SU-DHL-6 (cell line): ENCODE results near the gene CDK5RAP2.

Experiments used
- H2AFZ ChIP-seq: fragments of 200-600 bp; sonication (generic); 2 replicates; pipeline ENCODE4 v1.6.1; 2014; ENCODE audit warnings: low read depth, mild to moderate bottlenecking, moderate library complexity, mixed read lengths, antibody characterized with exemption, low read length; ENCODE audit not compliant: severe bottlenecking
- H3F3A ChIP-seq: fragments of 200-600 bp; shearing (Covaris generic); 2 replicates; pipeline ENCODE4 v1.6.0; 2016; ENCODE audit warnings: antibody characterized with exemption, mild to moderate bottlenecking; ENCODE audit not compliant: insufficient read depth
- H3K27ac ChIP-seq: fragments of 200-600 bp; sonication (generic); 2 replicates; pipeline ENCODE4 v1.5.1; 2016; ENCODE audit warnings: low read depth, mild to moderate bottlenecking, low read length, moderate library complexity, mixed read lengths
- H3K27me3 ChIP-seq: fragments of 200-600 bp; sonication (generic), shearing (Covaris generic); 2 replicates; pipeline ENCODE4 v1.6.0; 2014; ENCODE audit warnings: mild to moderate bottlenecking, low read length
- H3K36me3 ChIP-seq: fragments of 200-600 bp; sonication (generic); 2 replicates; pipeline ENCODE4 v1.6.1; 2014; ENCODE audit warnings: mild to moderate bottlenecking, low read length, mixed read lengths
- H3K4me2 ChIP-seq: fragments of 300-600, 200-600 bp; shearing (Covaris generic), sonication (generic); 2 replicates; pipeline ENCODE4 v1.6.0; 2014; ENCODE audit warnings: low read length, low read depth, mild to moderate bottlenecking; ENCODE audit not compliant: poor library complexity, severe bottlenecking
- H3K4me3 ChIP-seq: fragments of 200-600 bp; sonication (generic); 2 replicates; pipeline ENCODE4 v1.5.1; 2014; ENCODE audit warnings: antibody characterized with exemption, low read length, mild to moderate bottlenecking, mixed read lengths; ENCODE audit not compliant: insufficient read depth, poor library complexity, severe bottlenecking
- H3K79me2 ChIP-seq: fragments of 200-600 bp; sonication (generic); 2 replicates; pipeline ENCODE4 v1.6.1; 2014; ENCODE audit warnings: mild to moderate bottlenecking, low read length, moderate library complexity; ENCODE audit not compliant: insufficient read depth
- H3K9ac ChIP-seq: fragments of 200-600 bp; sonication (generic); 2 replicates; pipeline ENCODE4 v1.7.0; 2014; ENCODE audit warnings: mild to moderate bottlenecking, low read length
- H3K9me2 ChIP-seq: fragments of 200-600 bp; sonication (generic); replicated peaks from 2 replicates; pipeline ENCODE4 v1.6.1; 2014; ENCODE audit warnings: low read length; ENCODE audit not compliant: insufficient read depth
- H3K9me3 ChIP-seq: fragments of 200-600 bp; sonication (generic); 2 replicates; pipeline ENCODE4 v1.6.1; 2014; ENCODE audit warnings: low read length, mixed read lengths; ENCODE audit not compliant: insufficient read depth
- H4K20me1 ChIP-seq: fragments of 200-600 bp; sonication (generic); 2 replicates; pipeline ENCODE4 v1.6.1; 2014; ENCODE audit warnings: low read depth, mild to moderate bottlenecking, antibody characterized with exemption, low read length, moderate library complexity, mixed read lengths
- EZH2phosphoT487 ChIP-seq: fragments of 200-600 bp; sonication (generic), shearing (Covaris generic); conservative IDR thresholded peaks from 2 replicates; pipeline ENCODE4 v1.6.1; 2018; ENCODE audit warnings: mild to moderate bottlenecking, antibody characterized with exemption, low read length, moderate library complexity, mixed read lengths
- TF ChIP-seq, protein P1 (sequence below): fragments of 200-600 bp; sonication (generic); IDR thresholded peaks from one replicate; pipeline ENCODE4 v1.5.1; 2017; ENCODE audit warnings: antibody characterized with exemption, mild to moderate bottlenecking, low read length, moderate library complexity; ENCODE audit not compliant: insufficient read depth, poor library complexity, severe bottlenecking

The CDK5RAP2 gene

DNA sequence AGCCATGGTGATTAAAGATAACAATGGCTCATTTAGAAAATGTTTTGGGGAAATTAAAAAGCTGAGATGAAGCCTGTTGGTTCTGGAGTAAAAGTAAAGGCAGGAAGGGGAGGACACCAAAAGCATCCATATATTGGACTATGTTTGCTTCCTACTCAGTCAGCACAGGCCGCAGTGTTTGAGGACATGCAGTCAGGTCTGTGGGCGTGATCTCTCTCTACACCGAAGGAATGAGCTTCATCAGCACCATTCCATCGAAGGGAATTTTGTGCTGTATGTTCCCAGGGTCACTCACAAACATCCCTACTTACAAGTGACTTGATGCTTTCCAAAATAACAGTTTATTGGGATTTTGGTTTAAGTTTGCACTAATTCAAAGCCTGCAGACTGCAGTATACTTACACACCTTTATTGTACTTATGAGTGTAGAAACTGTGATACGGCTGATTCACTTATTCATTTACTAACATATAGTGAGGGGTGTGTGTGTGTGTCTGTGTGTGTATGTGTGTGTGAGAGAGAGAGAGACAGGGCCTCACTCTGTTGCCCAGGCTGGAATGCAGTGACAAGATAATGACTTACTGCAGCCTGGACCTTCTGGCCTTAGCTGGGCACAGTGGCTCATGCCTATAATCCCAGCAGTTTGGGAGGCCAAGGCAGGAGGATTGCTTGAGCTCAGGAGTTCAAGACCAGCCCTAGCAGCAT lies 13.4 kb upstream of the CDK5RAP2 start:
- Histone ChIP-seq H3K36me3 (no peaks in the 10 kb centered on the region), H4K20me1 (no peaks in the 10 kb centered on the region), H3K79me2 (no peaks in the 10 kb centered on the region), H3F3A (no peaks in the 10 kb centered on the region), H3K27ac (no peak overlapping the region), H2AFZ (no peak overlapping the region), H3K9me3 (no peaks in the 10 kb centered on the region), H3K4me3 (no peak overlapping the region), H3K4me2 (no peak overlapping the region), H3K9ac (no peak overlapping the region), H3K27me3 (no peaks in the 10 kb centered on the region), H3K9me2 (no peaks in the 10 kb centered on the region)
- TF ChIP-seq, protein P1, sequence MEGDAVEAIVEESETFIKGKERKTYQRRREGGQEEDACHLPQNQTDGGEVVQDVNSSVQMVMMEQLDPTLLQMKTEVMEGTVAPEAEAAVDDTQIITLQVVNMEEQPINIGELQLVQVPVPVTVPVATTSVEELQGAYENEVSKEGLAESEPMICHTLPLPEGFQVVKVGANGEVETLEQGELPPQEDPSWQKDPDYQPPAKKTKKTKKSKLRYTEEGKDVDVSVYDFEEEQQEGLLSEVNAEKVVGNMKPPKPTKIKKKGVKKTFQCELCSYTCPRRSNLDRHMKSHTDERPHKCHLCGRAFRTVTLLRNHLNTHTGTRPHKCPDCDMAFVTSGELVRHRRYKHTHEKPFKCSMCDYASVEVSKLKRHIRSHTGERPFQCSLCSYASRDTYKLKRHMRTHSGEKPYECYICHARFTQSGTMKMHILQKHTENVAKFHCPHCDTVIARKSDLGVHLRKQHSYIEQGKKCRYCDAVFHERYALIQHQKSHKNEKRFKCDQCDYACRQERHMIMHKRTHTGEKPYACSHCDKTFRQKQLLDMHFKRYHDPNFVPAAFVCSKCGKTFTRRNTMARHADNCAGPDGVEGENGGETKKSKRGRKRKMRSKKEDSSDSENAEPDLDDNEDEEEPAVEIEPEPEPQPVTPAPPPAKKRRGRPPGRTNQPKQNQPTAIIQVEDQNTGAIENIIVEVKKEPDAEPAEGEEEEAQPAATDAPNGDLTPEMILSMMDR: no peak
- TF ChIP-seq EZH2phosphoT487: no peak

DNA sequence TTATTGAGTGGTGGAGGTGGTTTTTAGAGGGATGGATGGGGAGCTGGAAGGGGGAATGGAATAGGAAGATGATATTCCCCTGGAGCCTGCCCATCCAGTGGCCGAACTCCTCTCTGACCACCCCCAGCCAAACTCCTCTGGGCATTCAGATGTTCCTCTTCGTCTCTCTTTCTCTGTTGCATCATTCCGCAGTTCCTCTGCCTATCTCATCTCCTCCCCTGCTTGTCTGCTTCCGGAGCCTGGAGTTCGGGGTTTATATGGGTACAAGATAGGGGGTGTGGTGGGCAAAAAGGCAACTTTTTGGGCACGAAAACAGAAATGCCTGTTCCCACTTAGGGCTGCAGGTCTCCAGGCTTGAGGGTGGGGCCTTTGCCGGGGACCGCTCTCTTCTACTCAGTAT lies 12.2 kb upstream of the CDK5RAP2 start:
- H3K9ac ChIP-seq: no peak overlapping the region
- H3K79me2 ChIP-seq: no peaks in the 10 kb centered on the region
- no peaks in the 10 kb centered on the region for H3K9me3 ChIP-seq
- H3F3A ChIP-seq: no peaks in the 10 kb centered on the region
- H3K9me2 ChIP-seq: no peaks in the 10 kb centered on the region
- no peak for TF ChIP-seq EZH2phosphoT487
- TF ChIP-seq, protein P1: no peak
- H3K4me3 ChIP-seq: no peak overlapping the region
- H2AFZ ChIP-seq: no peak overlapping the region
- H4K20me1 ChIP-seq: no peaks in the 10 kb centered on the region
- H3K27ac ChIP-seq: no peak overlapping the region
- H3K36me3 ChIP-seq: no peaks in the 10 kb centered on the region
- H3K27me3 ChIP-seq: no peaks in the 10 kb centered on the region
- no peak overlapping the region for H3K4me2 ChIP-seq

DNA sequence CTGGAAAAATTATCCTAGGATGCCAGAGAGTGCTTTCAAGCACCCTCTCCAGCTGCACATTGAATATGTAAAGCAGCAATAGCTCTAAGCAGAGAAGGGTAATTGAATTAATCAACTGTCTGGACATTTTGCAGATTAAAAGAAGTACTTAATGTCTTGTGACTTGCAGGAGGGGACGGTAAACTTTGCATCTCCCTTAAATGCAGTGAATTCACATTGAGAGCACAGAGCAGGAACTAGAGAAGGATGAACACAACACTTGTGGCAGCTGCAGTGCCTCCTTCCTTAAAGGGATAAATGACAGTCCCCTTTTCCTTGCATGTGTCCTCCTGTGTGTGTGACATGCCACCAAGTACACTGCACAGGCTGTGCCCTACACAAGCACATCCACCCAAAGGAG lies 7.4 kb upstream of the CDK5RAP2 start:
- Histone ChIP-seq H3K36me3 (no peaks in the 10 kb centered on the region), H2AFZ (no peak overlapping the region), H3K79me2 (no peaks in the 10 kb centered on the region), H3K27me3 (no peaks in the 10 kb centered on the region), H3K9me3 (no peaks in the 10 kb centered on the region), H3K27ac (no peak overlapping the region), H3K9me2 (no peaks in the 10 kb centered on the region), H3K4me3 (no peak overlapping the region), H3F3A (no peaks in the 10 kb centered on the region), H4K20me1 (no peaks in the 10 kb centered on the region), H3K4me2 (no peak overlapping the region), H3K9ac (no peak overlapping the region)
- TF ChIP-seq EZH2phosphoT487: no peak
- TF ChIP-seq, protein P1: no peak
